Activated naive CD4-positive, alpha-beta T cell treated with anti-CD3 and anti-CD28 coated beads, Interleukin-2, amount 10 ng/mL, durations not matched to agents 7 days and 5 days (primary cell): ENCODE results near the gene CACNG4.
A peak's percentile ranks its signal among the peaks of the same experiment; 100 is the strongest.

Experiments used
- CTCF ChIA-PET: fragments of 350-600 bp; sonication (Branson Sonifier 250); formaldehyde crosslinking; loops from one replicate; lab custom pipeline; 2021; ENCODE audit warnings: antibody characterized with exemption; lab: Charles Lee
- DNase-seq: peaks from one replicate; pipeline ENCODE4 v3.0.0-alpha.2; 2020
- H3K27ac Mint-ChIP-seq: one replicate; pipeline ENCODE4 v1.8.0; 2021; ENCODE audit warnings: mild to moderate bottlenecking, moderate library complexity, mixed read lengths
- H3K27me3 Mint-ChIP-seq: one replicate; pipeline ENCODE4 v1.8.0; 2021; ENCODE audit warnings: mild to moderate bottlenecking, mixed read lengths
- H3K36me3 Mint-ChIP-seq: one replicate; pipeline ENCODE4 v1.8.0; 2021; ENCODE audit warnings: mixed read lengths
- H3K4me1 Mint-ChIP-seq: one replicate; pipeline ENCODE4 v1.8.0; 2021; ENCODE audit warnings: mixed read lengths
- H3K4me3 Mint-ChIP-seq: one replicate; pipeline ENCODE4 v1.8.0; 2021; ENCODE audit warnings: mild to moderate bottlenecking, moderate library complexity, mixed read lengths
- H3K9me3 Mint-ChIP-seq: one replicate; pipeline ENCODE4 v1.8.0; 2021; ENCODE audit warnings: mixed read lengths

The CACNG4 gene

DNA sequence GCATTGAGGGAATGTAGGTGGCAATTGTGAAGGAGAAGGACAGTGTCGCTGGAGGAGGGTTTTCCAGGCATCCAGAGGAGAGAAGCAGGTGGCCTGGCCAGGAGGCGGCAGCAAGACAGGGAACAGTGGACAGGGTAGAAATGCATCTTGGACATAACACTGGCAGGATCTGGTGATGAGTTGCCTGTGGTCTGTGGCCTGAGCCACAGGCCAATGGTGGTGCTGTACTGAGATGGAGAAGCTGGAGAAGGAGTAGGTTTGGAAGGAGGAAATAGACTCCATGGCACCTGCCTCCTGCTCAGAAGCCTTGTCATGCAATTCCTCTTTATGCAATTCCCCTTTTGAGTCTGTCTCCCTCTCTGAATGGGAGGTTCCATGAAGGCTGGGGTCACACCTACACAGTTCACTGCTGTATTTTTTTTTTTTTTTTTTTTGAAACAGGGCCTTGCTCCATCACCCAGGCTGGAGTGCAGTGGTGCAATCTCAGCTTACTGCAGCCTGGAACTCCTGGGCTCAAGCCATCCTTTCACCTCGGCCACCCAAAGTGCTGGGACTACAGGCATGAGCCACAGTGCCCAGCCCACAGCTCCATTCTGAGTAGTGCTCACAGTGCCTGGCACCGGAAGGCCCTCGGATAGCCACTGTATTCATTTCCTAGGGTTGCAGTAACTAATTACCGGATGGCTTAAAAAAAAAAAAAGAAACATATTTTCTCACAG lies 13.5 kb upstream of the CACNG4 start:
- H3K4me1 Mint-ChIP-seq: no peaks in the 10 kb centered on the region
- no peak for DNase-seq
- H3K27me3 Mint-ChIP-seq: peaks cover 59% of the 10 kb centered on the region
- H3K9me3 Mint-ChIP-seq: no peaks in the 10 kb centered on the region
- CTCF ChIA-PET: no interaction called here
- H3K4me3 Mint-ChIP-seq: no peak overlapping the region
- H3K36me3 Mint-ChIP-seq: no peaks in the 10 kb centered on the region
- no peak overlapping the region for H3K27ac Mint-ChIP-seq

DNA sequence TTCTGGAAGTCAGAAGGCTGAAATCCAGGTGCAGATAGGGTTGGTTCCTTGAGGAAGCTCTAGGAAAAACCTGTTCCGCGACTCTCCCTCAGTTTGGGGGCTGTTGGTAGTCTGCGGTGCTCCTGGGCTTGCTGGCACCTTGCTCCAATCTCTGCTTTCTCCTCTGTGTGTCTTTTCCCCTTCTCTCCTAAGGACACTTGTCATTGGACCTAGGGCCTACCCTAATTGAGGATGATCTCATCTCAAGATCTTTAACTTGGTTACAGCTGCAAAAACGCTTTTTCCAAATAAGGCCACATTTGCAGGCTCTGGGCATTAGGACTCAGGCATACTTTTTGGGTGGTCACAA lies 12.9 kb upstream of the CACNG4 start:
- no peak overlapping the region for H3K4me3 Mint-ChIP-seq
- CTCF ChIA-PET: no interaction called here
- H3K27me3 Mint-ChIP-seq: peaks cover 54% of the 10 kb centered on the region
- no peak for DNase-seq
- H3K36me3 Mint-ChIP-seq: no peaks in the 10 kb centered on the region
- no peaks in the 10 kb centered on the region for H3K4me1 Mint-ChIP-seq
- H3K27ac Mint-ChIP-seq: no peak overlapping the region
- no peaks in the 10 kb centered on the region for H3K9me3 Mint-ChIP-seq

DNA sequence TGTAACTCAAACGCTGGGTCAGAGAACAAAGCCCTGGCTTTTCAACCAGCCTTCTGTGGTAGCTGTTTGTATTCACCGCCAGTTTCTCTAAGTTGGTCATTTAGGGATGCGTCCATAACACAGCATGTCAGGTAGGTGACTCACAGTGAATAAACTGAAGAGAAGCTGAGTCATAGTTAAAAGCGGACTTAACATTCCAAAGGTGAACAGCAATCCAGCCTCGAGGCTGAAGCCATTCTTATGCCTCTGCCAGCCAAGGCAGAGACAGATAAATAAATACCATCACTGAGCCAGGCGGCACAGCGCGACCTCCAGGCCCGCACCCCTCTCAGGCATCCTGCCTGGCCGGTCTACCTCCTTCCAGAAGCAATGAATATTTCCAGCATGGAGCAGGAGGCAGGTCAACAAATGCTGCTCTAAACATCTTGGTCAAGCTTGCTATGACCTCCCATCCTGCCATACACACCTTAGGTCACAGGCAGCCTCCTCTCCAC lies 12.4 kb upstream of the CACNG4 start:
- H3K4me3 Mint-ChIP-seq: no peak overlapping the region
- no peak for DNase-seq
- peaks cover 49% of the 10 kb centered on the region for H3K27me3 Mint-ChIP-seq
- H3K36me3 Mint-ChIP-seq: no peaks in the 10 kb centered on the region
- no peaks in the 10 kb centered on the region for H3K4me1 Mint-ChIP-seq
- no peaks in the 10 kb centered on the region for H3K9me3 Mint-ChIP-seq
- CTCF ChIA-PET: no interaction called here
- no peak overlapping the region for H3K27ac Mint-ChIP-seq

DNA sequence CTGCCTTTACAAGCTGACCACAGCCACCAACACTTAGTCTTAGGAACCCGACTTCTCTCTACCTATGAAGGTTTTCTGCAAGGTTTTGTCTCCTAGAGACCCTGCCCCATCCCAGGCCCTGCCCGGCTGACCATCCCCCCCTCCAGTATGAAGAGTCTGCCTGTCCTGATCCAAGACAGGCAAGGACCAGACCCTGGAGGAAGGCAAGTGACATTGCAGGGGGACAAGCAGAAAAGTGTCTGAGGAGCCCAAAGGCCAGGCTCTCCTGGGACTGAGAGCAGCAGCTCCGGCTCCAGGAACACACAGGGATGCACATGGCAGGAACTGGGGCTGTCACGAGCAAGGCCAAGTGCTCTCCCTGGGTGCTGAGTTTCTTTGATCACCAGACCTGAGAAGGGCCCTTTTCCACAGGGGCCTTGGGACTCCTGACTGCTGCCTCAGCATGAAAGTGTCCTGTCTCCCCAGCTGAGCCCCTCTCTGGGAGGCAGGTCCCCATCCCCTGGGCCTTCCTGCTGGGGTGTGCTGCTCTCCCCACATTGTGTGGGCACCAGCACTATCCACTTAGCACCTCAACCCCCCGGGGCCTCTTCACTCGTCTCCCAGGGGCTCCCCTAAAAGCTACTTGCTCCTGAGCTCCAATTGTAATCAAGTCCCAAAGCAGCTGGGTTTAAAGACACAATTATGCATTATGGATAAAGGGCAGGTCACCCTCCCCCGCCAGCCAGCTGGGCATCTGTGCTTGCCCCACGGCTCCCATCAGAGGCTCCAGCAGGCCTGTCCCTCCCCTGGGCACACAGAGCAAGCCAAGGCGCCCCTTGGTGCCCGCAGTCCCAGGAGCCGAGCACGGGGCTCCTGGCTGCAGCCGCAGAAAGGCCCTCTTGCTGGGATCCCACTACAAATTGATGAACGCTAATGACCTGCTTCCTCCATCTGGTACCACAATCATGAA lies 11.6 kb upstream of the CACNG4 start:
- no peak for DNase-seq
- Mint-ChIP-seq H3K4me1 (no peaks in the 10 kb centered on the region), H3K4me3 (no peak overlapping the region), H3K27me3 (peaks cover 42% of the 10 kb centered on the region), H3K27ac (no peak overlapping the region), H3K36me3 (no peaks in the 10 kb centered on the region), H3K9me3 (no peaks in the 10 kb centered on the region)
- CTCF ChIA-PET: no interaction called here

DNA sequence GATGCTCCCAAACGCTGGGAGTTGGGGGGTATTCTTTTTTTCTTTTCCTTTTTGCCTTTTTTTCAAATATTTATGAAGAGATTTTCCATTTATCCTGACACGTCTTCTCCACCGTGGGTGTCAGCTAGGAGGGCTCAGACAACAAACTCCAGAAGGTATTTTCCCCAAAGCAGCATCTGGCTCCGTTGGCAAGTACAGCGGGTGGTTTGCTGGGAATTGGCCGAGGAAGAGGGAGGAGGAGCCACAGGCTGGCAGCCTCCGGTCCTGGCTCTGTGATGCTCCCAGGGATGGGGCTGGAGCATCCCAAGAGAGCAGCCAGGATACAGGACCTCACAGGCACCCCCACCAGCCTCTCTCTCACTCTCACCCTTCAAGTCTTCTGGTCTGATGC lies 10.9 kb upstream of the CACNG4 start:
- H3K36me3 Mint-ChIP-seq: no peaks in the 10 kb centered on the region
- H3K27me3 Mint-ChIP-seq: peaks cover 42% of the 10 kb centered on the region
- no peaks in the 10 kb centered on the region for H3K4me1 Mint-ChIP-seq
- no peak overlapping the region for H3K27ac Mint-ChIP-seq
- no peaks in the 10 kb centered on the region for H3K9me3 Mint-ChIP-seq
- no peak overlapping the region for H3K4me3 Mint-ChIP-seq
- CTCF ChIA-PET: no interaction called here
- DNase-seq: no peak

DNA sequence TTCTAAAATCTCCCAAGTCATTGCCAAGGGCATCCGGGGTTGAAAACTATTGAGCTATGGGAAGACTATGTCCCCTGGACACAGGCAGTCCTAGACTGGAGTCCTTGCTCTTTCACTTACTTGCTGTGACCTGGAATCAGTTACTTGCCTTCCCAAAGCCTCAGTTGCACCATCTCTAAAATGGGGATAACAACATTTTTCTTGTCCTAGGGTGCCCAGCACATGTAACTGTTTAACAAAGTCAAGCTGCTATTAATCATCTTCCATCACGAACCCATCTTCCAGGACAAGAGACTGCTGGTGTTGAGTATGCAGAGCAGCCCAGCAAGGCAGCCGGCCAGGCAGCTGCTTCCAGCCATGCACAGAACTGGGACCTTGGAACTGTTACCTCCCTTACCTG lies 9.9 kb upstream of the CACNG4 start:
- no peak for DNase-seq
- Mint-ChIP-seq H3K9me3 (no peaks in the 10 kb centered on the region), H3K27me3 (peaks cover 48% of the 10 kb centered on the region), H3K4me3 (no peak overlapping the region), H3K27ac (no peak overlapping the region), H3K36me3 (no peaks in the 10 kb centered on the region), H3K4me1 (no peaks in the 10 kb centered on the region)
- CTCF ChIA-PET: no interaction called here

DNA sequence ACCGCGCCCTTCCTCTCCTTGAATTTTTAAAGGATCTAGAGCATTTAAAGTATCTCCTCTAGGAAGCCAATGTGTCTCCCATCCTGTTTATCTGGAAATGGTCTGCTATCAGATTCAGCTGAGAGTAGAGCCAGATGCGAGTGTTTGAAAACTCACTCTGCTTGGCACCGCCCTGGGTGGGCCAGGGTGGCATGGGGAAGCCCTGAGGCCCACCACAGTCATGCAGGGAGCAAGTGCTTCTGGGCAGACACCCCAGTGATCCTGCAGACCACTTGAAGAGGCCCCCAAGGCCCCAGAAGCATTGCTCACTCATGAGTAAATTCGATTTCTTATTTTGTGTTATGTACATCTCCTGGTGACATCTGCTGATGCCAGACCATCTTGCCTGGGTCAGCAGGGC lies 8.7 kb upstream of the CACNG4 start:
- CTCF ChIA-PET: no interaction called here
- H3K4me3 Mint-ChIP-seq: no peak overlapping the region

DNA sequence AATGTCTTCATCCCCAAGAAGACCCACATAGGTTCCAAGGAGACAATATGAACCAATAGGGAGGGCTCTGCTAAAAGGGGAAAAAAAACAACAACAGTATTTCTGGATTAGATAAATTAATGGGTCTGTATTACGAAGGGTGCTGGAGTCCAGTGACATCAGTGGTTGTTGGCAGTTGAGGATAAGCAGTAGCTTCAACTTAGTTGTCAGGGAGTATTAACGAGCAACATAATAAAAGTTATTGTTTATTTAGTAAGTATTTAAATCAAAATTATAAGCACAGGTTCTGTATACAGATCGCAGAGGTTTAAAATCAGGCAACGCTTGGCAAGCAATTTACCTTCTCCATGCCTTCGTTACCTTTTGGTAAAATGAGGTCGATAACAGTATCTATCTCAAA lies 7.6 kb upstream of the CACNG4 start:
- no peaks in the 10 kb centered on the region for H3K9me3 Mint-ChIP-seq
- no peak overlapping the region for H3K4me3 Mint-ChIP-seq
- no peak overlapping the region for H3K27ac Mint-ChIP-seq
- no peaks in the 10 kb centered on the region for H3K4me1 Mint-ChIP-seq
- no peak for DNase-seq
- H3K36me3 Mint-ChIP-seq: no peaks in the 10 kb centered on the region
- H3K27me3 Mint-ChIP-seq: peaks cover 56% of the 10 kb centered on the region
- CTCF ChIA-PET: no interaction called here

More for the DNA sequence above, 8.7 kb upstream of the CACNG4 start:
- H3K4me1 Mint-ChIP-seq: no peaks in the 10 kb centered on the region
- no peak overlapping the region for H3K27ac Mint-ChIP-seq
- DNase-seq: no peak
- H3K36me3 Mint-ChIP-seq: no peaks in the 10 kb centered on the region
- peaks cover 53% of the 10 kb centered on the region for H3K27me3 Mint-ChIP-seq
- no peaks in the 10 kb centered on the region for H3K9me3 Mint-ChIP-seq

DNA sequence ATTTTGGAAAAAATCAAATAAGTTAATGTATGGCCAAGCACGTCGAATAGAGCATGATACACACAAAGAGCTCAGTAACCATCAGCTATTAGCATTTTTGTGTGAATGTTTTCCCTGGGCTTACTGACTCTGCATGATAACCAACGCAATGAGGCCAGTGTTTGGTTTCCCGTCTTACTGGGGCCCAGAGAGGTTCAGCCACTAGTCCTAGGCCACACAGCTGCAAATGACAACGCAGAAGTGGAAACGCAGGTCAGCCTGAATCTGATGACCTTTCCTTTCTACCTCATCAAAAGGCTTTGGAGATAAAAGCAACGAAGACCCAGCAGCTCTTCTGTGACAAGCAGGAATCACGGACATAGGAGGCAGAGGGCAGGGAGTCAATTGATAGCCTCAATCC lies 7.2 kb upstream of the CACNG4 start:
- no peaks in the 10 kb centered on the region for H3K36me3 Mint-ChIP-seq
- CTCF ChIA-PET: no interaction called here
- no peaks in the 10 kb centered on the region for H3K4me1 Mint-ChIP-seq
- DNase-seq: no peak
- H3K4me3 Mint-ChIP-seq: no peak overlapping the region
- H3K27me3 Mint-ChIP-seq: peaks cover 60% of the 10 kb centered on the region
- no peak overlapping the region for H3K27ac Mint-ChIP-seq
- H3K9me3 Mint-ChIP-seq: no peaks in the 10 kb centered on the region

DNA sequence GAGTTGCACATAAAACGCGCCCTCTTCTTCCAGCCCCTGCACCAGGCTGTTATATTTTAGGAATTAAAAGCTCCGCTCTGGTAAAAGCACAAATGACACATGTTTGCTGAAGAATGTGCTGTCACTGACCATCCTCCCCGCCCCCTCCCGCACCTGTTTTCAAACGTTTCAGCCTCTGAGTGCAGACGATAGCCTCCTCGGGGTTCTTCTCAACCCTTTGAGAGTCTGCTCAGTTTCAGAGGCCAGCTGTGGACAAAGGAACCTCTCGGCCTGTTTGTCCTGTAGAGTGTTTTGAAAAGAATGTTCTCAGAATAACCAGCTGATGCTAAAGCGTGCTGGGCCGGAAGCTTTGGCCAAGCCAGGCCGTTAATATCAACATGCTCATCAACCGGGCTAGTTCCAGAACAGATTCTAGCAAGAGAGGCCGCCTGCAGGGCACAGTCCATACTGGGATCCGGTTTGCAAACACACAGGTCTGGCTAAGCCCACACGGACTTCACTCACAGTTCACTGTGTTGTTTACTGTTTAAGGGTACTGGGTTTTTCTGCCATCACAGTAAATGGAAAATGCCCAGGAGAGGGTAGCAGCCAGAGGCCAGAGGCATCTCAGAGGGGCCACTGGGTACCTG lies 6.4 kb upstream of the CACNG4 start:
- CTCF ChIA-PET: no interaction called here
- Mint-ChIP-seq H3K27me3 (peaks cover 62% of the 10 kb centered on the region), H3K36me3 (no peaks in the 10 kb centered on the region), H3K9me3 (no peaks in the 10 kb centered on the region), H3K4me3 (no peak overlapping the region), H3K27ac (no peak overlapping the region), H3K4me1 (no peaks in the 10 kb centered on the region)
- no peak for DNase-seq

DNA sequence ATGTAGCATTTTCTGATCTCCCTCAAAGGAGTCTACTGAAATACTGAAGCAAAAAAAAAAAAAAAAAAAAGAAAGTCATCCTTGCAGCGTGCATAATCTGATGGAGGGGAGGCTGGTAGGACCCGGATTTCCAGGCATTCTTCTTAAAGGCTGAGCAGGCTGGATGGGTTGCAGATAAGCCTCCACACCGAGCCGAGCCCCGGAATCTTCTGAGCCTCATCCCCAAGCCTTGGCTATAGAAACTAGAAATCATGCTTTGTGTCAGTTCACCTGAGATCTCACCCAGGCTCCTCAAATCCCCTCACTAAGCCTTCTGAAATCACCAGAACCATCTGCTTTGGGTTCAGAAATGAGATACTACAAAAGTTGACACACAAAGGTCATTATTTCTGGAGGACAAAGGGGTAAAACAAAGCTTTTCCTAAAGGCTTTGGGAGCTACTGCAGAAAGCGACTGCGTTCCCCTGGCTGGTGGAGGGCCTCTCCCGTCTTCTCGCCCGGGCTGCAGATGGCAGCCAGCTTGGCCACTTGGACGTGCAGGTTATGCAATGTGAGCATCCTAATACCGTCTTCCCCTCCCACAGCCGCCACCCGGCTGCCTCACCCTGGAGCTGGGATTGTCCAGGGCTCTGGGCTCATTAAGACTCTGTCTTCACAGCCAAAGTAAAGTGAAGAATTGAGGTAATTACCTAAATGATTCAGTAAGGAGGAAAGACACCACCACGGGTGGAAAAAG lies 4.7 kb upstream of the CACNG4 start:
- Mint-ChIP-seq H3K4me3 (no peak overlapping the region), H3K27ac (no peak overlapping the region), H3K9me3 (no peaks in the 10 kb centered on the region), H3K4me1 (peaks cover 3% of the 10 kb centered on the region), H3K27me3 (peaks cover 67% of the 10 kb centered on the region), H3K36me3 (no peaks in the 10 kb centered on the region)
- CTCF ChIA-PET: interaction anchor here (0.8 kb wide), 1 partner anchor 10 kb away, joined by 3 read pairs; no protein-coding TSS in a partner anchor
- no peak for DNase-seq

DNA sequence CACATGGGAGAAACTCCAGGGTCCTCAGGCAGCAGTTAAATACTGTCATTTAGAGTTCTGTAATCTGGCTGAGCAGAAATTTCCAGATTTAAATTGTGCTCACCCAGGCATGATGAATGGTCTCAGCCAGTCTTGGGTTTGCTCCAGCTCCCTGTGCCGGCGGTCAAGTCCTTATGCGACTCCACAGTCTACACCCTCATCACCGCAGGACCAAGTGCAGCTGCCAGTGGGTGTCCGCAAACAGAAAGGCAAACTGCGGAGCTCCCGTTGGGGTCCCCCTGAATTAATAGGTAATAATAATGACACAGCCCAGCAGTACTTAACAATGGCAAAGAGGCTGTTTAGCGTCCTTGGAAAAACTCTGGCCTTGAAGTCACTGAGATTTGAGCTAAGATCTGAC lies 3.9 kb upstream of the CACNG4 start:
- no peak for DNase-seq
- H3K4me3 Mint-ChIP-seq: no peak overlapping the region
- H3K4me1 Mint-ChIP-seq: peaks cover 5% of the 10 kb centered on the region
- CTCF ChIA-PET: interaction anchor here (0.6 to 0.8 kb wide), 3 partner anchors 11 to 260 kb away, joined by 3 read pairs; no protein-coding TSS in a partner anchor
- no peak overlapping the region for H3K27ac Mint-ChIP-seq
- peaks cover 74% of the 10 kb centered on the region for H3K27me3 Mint-ChIP-seq
- no peaks in the 10 kb centered on the region for H3K9me3 Mint-ChIP-seq
- H3K36me3 Mint-ChIP-seq: no peaks in the 10 kb centered on the region

DNA sequence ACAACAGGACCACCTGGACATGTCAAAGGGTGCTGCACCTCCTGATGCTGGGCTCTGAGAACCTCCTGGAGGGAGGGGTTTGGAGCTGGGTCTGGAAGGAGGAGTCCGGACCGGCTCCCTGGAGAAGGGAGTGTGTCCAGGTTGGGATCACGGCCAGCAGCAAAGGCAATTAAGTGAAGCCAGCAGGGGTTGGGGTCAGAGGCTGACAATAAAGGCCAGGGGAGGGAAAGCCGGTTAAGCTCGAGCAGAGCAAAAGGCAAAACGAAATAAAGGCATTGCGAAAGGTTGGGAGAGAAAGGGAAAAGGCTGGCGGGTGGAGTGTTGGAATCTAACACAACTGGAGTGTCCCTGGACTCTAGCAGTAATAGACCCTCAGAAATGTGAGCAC lies 992 bp upstream of the CACNG4 start:
- Mint-ChIP-seq H3K27me3 (peaks cover 97% of the 10 kb centered on the region), H3K4me3 (peak overlapping the region; percentile 43), H3K36me3 (no peaks in the 10 kb centered on the region), H3K9me3 (no peaks in the 10 kb centered on the region), H3K4me1 (peaks cover 16% of the 10 kb centered on the region), H3K27ac (no peak overlapping the region)
- CTCF ChIA-PET: no interaction called here
- no peak for DNase-seq
